GM23338 (cell line): ENCODE measurements around the gene IGF2BP1.

Source experiments
- CREB1 ChIP-seq: fragments of 250-450 bp; sonication (Bioruptor Pico); IDR thresholded peaks from 2 replicates; pipeline ENCODE4 v1.5.0; 2020; ENCODE audit warnings: low read depth, mild to moderate bottlenecking, moderate library complexity
- EZH2 ChIP-seq: fragments of 200-600 bp; sonication (generic); IDR thresholded peaks from one replicate; pipeline ENCODE4 v1.8.0; 2017; ENCODE audit warnings: antibody characterized with exemption, mild to moderate bottlenecking, low read depth; ENCODE audit not compliant: unreplicated experiment
- EZH2phosphoT487 ChIP-seq: fragments of 200-600 bp; sonication (generic); IDR thresholded peaks from one replicate; pipeline ENCODE4 v1.8.1; 2018; ENCODE audit warnings: antibody characterized with exemption; ENCODE audit not compliant: unreplicated experiment
- JUNB ChIP-seq: IDR thresholded peaks from one replicate; pipeline ENCODE4 v1.6.1; 2016; ENCODE audit warnings: antibody characterized with exemption; ENCODE audit not compliant: unreplicated experiment
- NANOG ChIP-seq: IDR thresholded peaks from 2 replicates; pipeline ENCODE4 v1.6.1; 2016; ENCODE audit warnings: antibody characterized with exemption, borderline replicate concordance
- POLR2AphosphoS5 ChIP-seq: IDR thresholded peaks from 2 replicates; pipeline ENCODE4 v1.6.1; 2016; ENCODE audit warnings: antibody characterized with exemption, low read depth
- REST ChIP-seq: IDR thresholded peaks from one replicate; pipeline ENCODE4 v1.6.1; 2018; ENCODE audit warnings: antibody characterized with exemption; ENCODE audit not compliant: unreplicated experiment
- STAT1 ChIP-seq: IDR thresholded peaks from one replicate; pipeline ENCODE4 v1.6.1; 2016; ENCODE audit warnings: antibody characterized with exemption; ENCODE audit not compliant: unreplicated experiment
- ZNF331 ChIP-seq: fragments of 250-450 bp; sonication (Bioruptor Pico); IDR thresholded peaks from 2 replicates; pipeline ENCODE4 v1.5.0; 2020; ENCODE audit warnings: low read depth, mild to moderate bottlenecking, moderate library complexity
- TF ChIP-seq, protein P1 (sequence below), 2 experiments: fragments of 200-600 bp in 1 of 2; sonication (generic) in 1 of 2; conservative IDR thresholded peaks; 2 replicates each; pipeline versions ENCODE4 v1.5.1 to v1.6.1; 2016 to 2017; ENCODE audit warnings: antibody characterized with exemption in 2 of 2, low read depth in 2 of 2, mild to moderate bottlenecking in 2 of 2, moderate library complexity in 1 of 2
- TF ChIP-seq, protein P2 (sequence below): fragments of 250-450 bp; sonication (Bioruptor Pico); IDR thresholded peaks from 2 replicates; pipeline ENCODE4 v1.5.0; 2020; ENCODE audit warnings: mild to moderate bottlenecking, moderate library complexity

- TF ChIP-seq POLR2AphosphoS5 (no peak), EZH2 (no peak), STAT1 (no peak), CREB1 (CRISPR knock-in tag) (no peak), EZH2phosphoT487 (no peak), JUNB (no peak), REST (no peak), ZNF331 (CRISPR knock-in tag) (no peak), NANOG (no peak)
- TF ChIP-seq, protein P1, sequence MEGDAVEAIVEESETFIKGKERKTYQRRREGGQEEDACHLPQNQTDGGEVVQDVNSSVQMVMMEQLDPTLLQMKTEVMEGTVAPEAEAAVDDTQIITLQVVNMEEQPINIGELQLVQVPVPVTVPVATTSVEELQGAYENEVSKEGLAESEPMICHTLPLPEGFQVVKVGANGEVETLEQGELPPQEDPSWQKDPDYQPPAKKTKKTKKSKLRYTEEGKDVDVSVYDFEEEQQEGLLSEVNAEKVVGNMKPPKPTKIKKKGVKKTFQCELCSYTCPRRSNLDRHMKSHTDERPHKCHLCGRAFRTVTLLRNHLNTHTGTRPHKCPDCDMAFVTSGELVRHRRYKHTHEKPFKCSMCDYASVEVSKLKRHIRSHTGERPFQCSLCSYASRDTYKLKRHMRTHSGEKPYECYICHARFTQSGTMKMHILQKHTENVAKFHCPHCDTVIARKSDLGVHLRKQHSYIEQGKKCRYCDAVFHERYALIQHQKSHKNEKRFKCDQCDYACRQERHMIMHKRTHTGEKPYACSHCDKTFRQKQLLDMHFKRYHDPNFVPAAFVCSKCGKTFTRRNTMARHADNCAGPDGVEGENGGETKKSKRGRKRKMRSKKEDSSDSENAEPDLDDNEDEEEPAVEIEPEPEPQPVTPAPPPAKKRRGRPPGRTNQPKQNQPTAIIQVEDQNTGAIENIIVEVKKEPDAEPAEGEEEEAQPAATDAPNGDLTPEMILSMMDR (conservative IDR thresholded peaks at IDR 0.05; ENCODE audit: low read depth in 2 of 2) = no peak
- TF ChIP-seq, protein P2, sequence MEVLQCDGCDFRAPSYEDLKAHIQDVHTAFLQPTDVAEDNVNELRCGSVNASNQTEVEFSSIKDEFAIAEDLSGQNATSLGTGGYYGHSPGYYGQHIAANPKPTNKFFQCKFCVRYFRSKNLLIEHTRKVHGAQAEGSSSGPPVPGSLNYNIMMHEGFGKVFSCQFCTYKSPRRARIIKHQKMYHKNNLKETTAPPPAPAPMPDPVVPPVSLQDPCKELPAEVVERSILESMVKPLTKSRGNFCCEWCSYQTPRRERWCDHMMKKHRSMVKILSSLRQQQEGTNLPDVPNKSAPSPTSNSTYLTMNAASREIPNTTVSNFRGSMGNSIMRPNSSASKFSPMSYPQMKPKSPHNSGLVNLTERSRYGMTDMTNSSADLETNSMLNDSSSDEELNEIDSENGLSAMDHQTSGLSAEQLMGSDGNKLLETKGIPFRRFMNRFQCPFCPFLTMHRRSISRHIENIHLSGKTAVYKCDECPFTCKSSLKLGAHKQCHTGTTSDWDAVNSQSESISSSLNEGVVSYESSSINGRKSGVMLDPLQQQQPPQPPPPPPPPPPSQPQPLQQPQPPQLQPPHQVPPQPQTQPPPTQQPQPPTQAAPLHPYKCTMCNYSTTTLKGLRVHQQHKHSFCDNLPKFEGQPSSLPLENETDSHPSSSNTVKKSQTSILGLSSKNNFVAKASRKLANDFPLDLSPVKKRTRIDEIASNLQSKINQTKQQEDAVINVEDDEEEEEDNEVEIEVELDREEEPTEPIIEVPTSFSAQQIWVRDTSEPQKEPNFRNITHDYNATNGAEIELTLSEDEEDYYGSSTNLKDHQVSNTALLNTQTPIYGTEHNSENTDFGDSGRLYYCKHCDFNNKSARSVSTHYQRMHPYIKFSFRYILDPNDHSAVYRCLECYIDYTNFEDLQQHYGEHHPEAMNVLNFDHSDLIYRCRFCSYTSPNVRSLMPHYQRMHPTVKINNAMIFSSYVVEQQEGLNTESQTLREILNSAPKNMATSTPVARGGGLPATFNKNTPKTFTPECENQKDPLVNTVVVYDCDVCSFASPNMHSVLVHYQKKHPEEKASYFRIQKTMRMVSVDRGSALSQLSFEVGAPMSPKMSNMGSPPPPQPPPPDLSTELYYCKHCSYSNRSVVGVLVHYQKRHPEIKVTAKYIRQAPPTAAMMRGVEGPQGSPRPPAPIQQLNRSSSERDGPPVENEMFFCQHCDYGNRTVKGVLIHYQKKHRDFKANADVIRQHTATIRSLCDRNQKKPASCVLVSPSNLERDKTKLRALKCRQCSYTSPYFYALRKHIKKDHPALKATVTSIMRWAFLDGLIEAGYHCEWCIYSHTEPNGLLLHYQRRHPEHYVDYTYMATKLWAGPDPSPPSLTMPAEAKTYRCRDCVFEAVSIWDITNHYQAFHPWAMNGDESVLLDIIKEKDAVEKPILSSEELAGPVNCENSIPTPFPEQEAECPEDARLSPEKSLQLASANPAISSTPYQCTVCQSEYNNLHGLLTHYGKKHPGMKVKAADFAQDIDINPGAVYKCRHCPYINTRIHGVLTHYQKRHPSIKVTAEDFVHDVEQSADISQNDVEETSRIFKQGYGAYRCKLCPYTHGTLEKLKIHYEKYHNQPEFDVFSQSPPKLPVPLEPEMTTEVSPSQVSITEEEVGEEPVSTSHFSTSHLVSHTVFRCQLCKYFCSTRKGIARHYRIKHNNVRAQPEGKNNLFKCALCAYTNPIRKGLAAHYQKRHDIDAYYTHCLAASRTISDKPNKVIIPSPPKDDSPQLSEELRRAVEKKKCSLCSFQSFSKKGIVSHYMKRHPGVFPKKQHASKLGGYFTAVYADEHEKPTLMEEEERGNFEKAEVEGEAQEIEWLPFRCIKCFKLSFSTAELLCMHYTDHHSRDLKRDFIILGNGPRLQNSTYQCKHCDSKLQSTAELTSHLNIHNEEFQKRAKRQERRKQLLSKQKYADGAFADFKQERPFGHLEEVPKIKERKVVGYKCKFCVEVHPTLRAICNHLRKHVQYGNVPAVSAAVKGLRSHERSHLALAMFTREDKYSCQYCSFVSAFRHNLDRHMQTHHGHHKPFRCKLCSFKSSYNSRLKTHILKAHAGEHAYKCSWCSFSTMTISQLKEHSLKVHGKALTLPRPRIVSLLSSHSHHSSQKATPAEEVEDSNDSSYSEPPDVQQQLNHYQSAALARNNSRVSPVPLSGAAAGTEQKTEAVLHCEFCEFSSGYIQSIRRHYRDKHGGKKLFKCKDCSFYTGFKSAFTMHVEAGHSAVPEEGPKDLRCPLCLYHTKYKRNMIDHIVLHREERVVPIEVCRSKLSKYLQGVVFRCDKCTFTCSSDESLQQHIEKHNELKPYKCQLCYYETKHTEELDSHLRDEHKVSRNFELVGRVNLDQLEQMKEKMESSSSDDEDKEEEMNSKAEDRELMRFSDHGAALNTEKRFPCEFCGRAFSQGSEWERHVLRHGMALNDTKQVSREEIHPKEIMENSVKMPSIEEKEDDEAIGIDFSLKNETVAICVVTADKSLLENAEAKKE (CRISPR knock-in tag) = no peak
Observed at GRCh38 chr17:49086316-49086605, 89.1 kb downstream of the IGF2BP1 start.
